K562 (cell line): ENCODE data around the gene COG2. TPM values are rescaled to one million over a fixed set of nuclear protein-coding genes. Genes with fewer than 3 reads are reported as not detected.

Experiments used
- ATAC-seq: fragments of 200-7000 bp; cut with Tn5 transposase; 3 replicates; pipeline ENCODE4 v1.9.1; 2020; ENCODE audit warnings: moderate library complexity
- BruUV-seq: library from RNA; stranded (reverse); fragments of 400-500 nt; replicated peaks from 2 replicates; lab custom pipeline; 2021; lab: Mats Ljungman, UMichigan
- CTCF ChIA-PET: fragments of 300-600 bp; formaldehyde crosslinking; extraction: SDS; loops from one replicate; lab custom pipeline; 2021; ENCODE audit warnings: low intra/inter-chr PET ratio; lab: Yijun Ruan, JAX
- POLR2A ChIA-PET: fragments of 300-600, 350-650 bp; sonication (Branson Sonifier 250); formaldehyde crosslinking; extraction: SDS; loops from one replicate; lab custom pipeline; 2021; ENCODE audit warnings: antibody characterized with exemption, inconsistent platforms; lab: Yijun Ruan, JAX
- DNase-seq, 4 experiments: peaks; one replicate each; pipeline versions ENCODE4 v3.0.0 to v3.0.0-alpha.2; 2011 to 2018; ENCODE audit warnings: low spot score in 3 of 4, mixed read lengths in 3 of 4; ENCODE audit errors: extremely low read depth in 1 of 4
- FAIRE-seq: peaks from 2 replicates; lab custom pipeline; 2011; peaks lifted over from hg19 to GRCh38; lab: Jason Lieb, UNC
- H2AFZ ChIP-seq: 2 replicates; pipeline ENCODE4 v1.6.0; 2011; ENCODE audit warnings: low read depth, low read length, control low read depth, inconsistent platforms
- H3K27ac ChIP-seq: fragments of 200-600 bp; 3 replicates; pipeline ENCODE4 v1.8.0; 2011; ENCODE audit warnings: low read depth, mild to moderate bottlenecking, control low read depth, inconsistent platforms, low read length, moderate library complexity, mixed read lengths; ENCODE audit errors: extremely low read depth
- H3K27me3 ChIP-seq, 2 experiments: fragments of 300-600 bp in 1 of 2; 2 replicates in 1 of 2; 3 replicates in 1 of 2; pipeline versions ENCODE4 v1.6.0 to v1.8.0; 2011; ENCODE audit warnings: inconsistent platforms in 2 of 2, low read length in 2 of 2, mild to moderate bottlenecking in 1 of 2, mixed read lengths in 1 of 2, moderate library complexity in 1 of 2; ENCODE audit not compliant: control insufficient read depth in 2 of 2, insufficient read depth in 2 of 2
- H3K36me3 ChIP-seq: fragments of 300-600 bp; 3 replicates; pipeline ENCODE4 v1.8.0; 2011; ENCODE audit warnings: mild to moderate bottlenecking, low read length, inconsistent platforms; ENCODE audit not compliant: control insufficient read depth, insufficient read depth
- H3K4me1 ChIP-seq, 2 experiments: fragments of 200-600 bp in 1 of 2; replicated peaks in 1 of 2; 2 replicates in 1 of 2; 3 replicates in 1 of 2; pipeline versions ENCODE4 v1.5.1 to v1.8.0; 2011; ENCODE audit warnings: inconsistent platforms in 2 of 2, low read length in 2 of 2, mild to moderate bottlenecking in 1 of 2, mixed read lengths in 1 of 2, moderate library complexity in 1 of 2; ENCODE audit not compliant: control insufficient read depth in 2 of 2, insufficient read depth in 2 of 2
- H3K4me2 ChIP-seq: 2 replicates; pipeline ENCODE4 v1.6.1; 2011; ENCODE audit warnings: low read length, control low read depth, inconsistent platforms, mixed read lengths; ENCODE audit not compliant: insufficient read depth
- H3K4me3 ChIP-seq: fragments of 200-600 bp; sonication (generic), shearing (Covaris generic); 2 replicates; pipeline ENCODE4 v1.5.1; 2016; ENCODE audit warnings: control low read depth, inconsistent platforms
- H3K79me2 ChIP-seq: fragments of 200-600 bp; 3 replicates; pipeline ENCODE4 v1.8.0; 2011; ENCODE audit warnings: low read length, inconsistent platforms; ENCODE audit not compliant: control insufficient read depth, insufficient read depth
- H3K9ac ChIP-seq, 2 experiments: 2 replicates each; pipeline versions ENCODE4 v1.6.0 to v1.6.1; 2011; ENCODE audit warnings: low read depth in 2 of 2, low read length in 2 of 2, control low read depth in 1 of 2, inconsistent platforms in 1 of 2, mild to moderate bottlenecking in 1 of 2, mixed read lengths in 1 of 2; ENCODE audit not compliant: insufficient read depth in 1 of 2
- H3K9me1 ChIP-seq: one replicate; pipeline ENCODE4 v1.6.0; 2011; ENCODE audit warnings: inconsistent platforms, mild to moderate bottlenecking, low read length, moderate library complexity; ENCODE audit not compliant: control insufficient read depth, insufficient read depth
- H3K9me3 ChIP-seq: replicated peaks from 2 replicates; pipeline ENCODE4 v1.5.1; 2011; ENCODE audit warnings: low read depth, low read length, inconsistent platforms; ENCODE audit not compliant: control insufficient read depth, insufficient read depth
- H4K20me1 ChIP-seq: replicated peaks from 2 replicates; pipeline ENCODE4 v1.6.1; 2011; ENCODE audit warnings: low read length, inconsistent platforms, mixed read lengths; ENCODE audit not compliant: control insufficient read depth, insufficient read depth
- CEBPB ChIP-seq: fragments of 450-650 bp; IDR thresholded peaks from 2 replicates; pipeline ENCODE4 v1.6.1; 2016; ENCODE audit warnings: missing genetic modification characterization, missing compliant biosample characterization
- CEBPG ChIP-seq, 3 experiments: fragments of 200-800 bp in 1 of 3; sonication (Bioruptor generic) in 1 of 3; sonication (generic) in 1 of 3; formaldehyde crosslinking in 1 of 3; IDR thresholded peaks in 2 of 3; conservative IDR thresholded peaks in 1 of 3; 2 replicates each; pipeline versions ENCODE4 v1.6.1 to v1.8.0; 2016 to 2022; ENCODE audit warnings: missing compliant biosample characterization in 2 of 3, missing genetic modification characterization in 2 of 3, mild to moderate bottlenecking in 1 of 3, missing genetic modification reagents in 1 of 3
- POU5F1 ChIP-seq: fragments of 150-350 bp; IDR thresholded peaks from 2 replicates; pipeline ENCODE4 v1.6.1; 2014; ENCODE audit warnings: borderline replicate concordance, low read length, low read depth, mild to moderate bottlenecking; ENCODE audit not compliant: partially characterized antibody
- RAD21 ChIP-seq, 2 experiments: fragments of 250-450 bp in 1 of 2; fragments of 450-650 bp in 1 of 2; sonication (Bioruptor Pico) in 1 of 2; formaldehyde crosslinking in 1 of 2; IDR thresholded peaks in 1 of 2; conservative IDR thresholded peaks in 1 of 2; 2 replicates each; pipeline versions ENCODE4 v1.4.0 to v1.8.0; 2020 to 2022; ENCODE audit warnings: mild to moderate bottlenecking in 2 of 2, moderate library complexity in 1 of 2
- WGBS: fragments of 100-300 bp; shearing (Covaris generic); methylation state at CpG from one replicate; pipeline ENCODE4 v1.1.6; 2016; ENCODE audit warnings: low coverage, mixed read lengths; ENCODE audit not compliant: insufficient coverage; ENCODE audit errors: missing lambda C conversion rate; 5-methylcytosine and 5-hydroxymethylcytosine counted together
- in situ Hi-C: fragments of 300-500 bp; cut with MboI; formaldehyde crosslinking; loops from 4 replicates; pipeline ENCODE4 v1.15.0; 2018; ENCODE audit warnings: inconsistent platforms, mixed read lengths
- intact Hi-C: fragments of 100-400 bp; cut with micrococcal nuclease; formaldehyde crosslinking; loops from 2 replicates; pipeline ENCODE4 v1.14.2; 2022
- polyA plus RNA-seq, 8 experiments: library from polyadenylated mRNA; depleted of rRNA in 4 of 8; stranded (reverse) in 5 of 8; unstranded in 3 of 8; fragments of >200 nt; fragmentation: Nextera tagmentation in 2 of 8; fragmentation: Illumina TruSeq in 1 of 8; extraction: Ambion mirVana in 2 of 8; extraction: Trizol in 1 of 8; gene quantifications; 2 replicates each; pipeline versions ENCODE4 v1.2.1 to v1.2.3, GENCODE V29; 2011 to 2014; ENCODE audit warnings: inconsistent platforms in 1 of 8, missing spikeins in 1 of 8
- total RNA-seq, 7 experiments: library from RNA; depleted of rRNA in 6 of 7; stranded (reverse); fragments of >200 nt in 6 of 7; fragmentation: Illumina TruSeq in 2 of 7; extraction: Trizol in 2 of 7; gene quantifications; 2 replicates each; pipeline versions ENCODE4 v1.2.1 to v1.2.3, GENCODE V29; 2011 to 2021; ENCODE audit warnings: low replicate concordance in 1 of 7
- TF ChIP-seq, protein P1 (sequence below): fragments of 450-650 bp; IDR thresholded peaks from 2 replicates; pipeline ENCODE4 v1.6.1; 2016; ENCODE audit warnings: missing biosample characterization, missing genetic modification characterization

The COG2 gene
- total and polyA plus RNA-seq, 9 of the 15 experiments (the other 6 are each of a cell fraction or from before 2014, with no cell fraction given) = 22.0 to 51.7 (median 33.3) TPM

DNA sequence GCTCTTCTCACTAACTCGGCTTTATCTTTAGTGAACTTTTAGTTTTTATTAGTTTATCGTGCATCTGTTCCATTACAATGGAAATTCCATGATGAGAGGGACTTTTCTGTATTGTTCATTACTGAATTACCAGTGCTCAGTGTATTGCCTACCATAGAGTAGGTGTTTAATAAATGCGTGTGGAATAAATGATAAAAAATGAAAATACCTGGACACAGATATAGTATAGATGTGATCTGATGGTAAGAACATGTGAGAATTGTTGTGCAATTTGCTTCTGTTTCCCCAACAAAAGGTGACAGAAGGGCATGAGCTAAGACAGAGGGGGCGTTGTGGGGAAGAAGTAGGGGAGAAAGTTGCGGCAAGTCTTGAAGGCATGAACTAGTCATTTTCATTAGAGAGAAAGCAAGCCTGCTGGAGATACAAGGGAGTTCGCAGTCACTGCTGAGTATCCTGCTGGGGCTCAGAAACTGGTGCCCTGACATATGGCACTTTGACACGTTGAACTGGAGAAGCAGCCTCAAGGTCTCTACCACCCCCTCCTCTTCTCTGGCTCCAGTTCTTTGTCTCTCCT, 5.6 kb upstream of the COG2 start:
- no peak overlapping the region for H3K27ac ChIP-seq
- no peak overlapping the region for H2AFZ ChIP-seq
- H3K27me3 ChIP-seq = peaks cover 4 to 20% of the 10 kb centered on the region in 2 experiments
- ChIA-PET CTCF (no interaction called here), POLR2A (no interaction called here)
- in situ Hi-C loops (no loop called here), intact Hi-C loops (no loop called here)
- no peak overlapping the region for H3K4me3 ChIP-seq
- H3K4me1 ChIP-seq = peaks cover 0 to 6% of the 10 kb centered on the region in 2 experiments; a peak in 2 of 5 replicates
- no peak overlapping the region for H3K9ac ChIP-seq
- FAIRE-seq = no peak
- no peak for ATAC-seq
- 4% methylated on average over 7 of the region's 7 CpGs for WGBS
- TF ChIP-seq RAD21 (CRISPR knock-in tag; conservative IDR thresholded peaks at IDR 0.05 in 1 of 2, IDR thresholded peaks at IDR 0.05 in 1 of 2) (no peak), CEBPB (tag) (peak; percentile 28; the same call in 1 of the 2 replicates), CEBPG (CRISPR knock-in tag; IDR thresholded peaks at IDR 0.05) (no peak), CEBPG (tag; conservative IDR thresholded peaks at IDR 0.05 in 1 of 2, IDR thresholded peaks at IDR 0.05 in 1 of 2) (0 out of 4 replicates have a peak, but pooled peaks of 1 of the 2 experiments have one; percentile 26), POU5F1 (no peak)
- TF ChIP-seq, protein P1, sequence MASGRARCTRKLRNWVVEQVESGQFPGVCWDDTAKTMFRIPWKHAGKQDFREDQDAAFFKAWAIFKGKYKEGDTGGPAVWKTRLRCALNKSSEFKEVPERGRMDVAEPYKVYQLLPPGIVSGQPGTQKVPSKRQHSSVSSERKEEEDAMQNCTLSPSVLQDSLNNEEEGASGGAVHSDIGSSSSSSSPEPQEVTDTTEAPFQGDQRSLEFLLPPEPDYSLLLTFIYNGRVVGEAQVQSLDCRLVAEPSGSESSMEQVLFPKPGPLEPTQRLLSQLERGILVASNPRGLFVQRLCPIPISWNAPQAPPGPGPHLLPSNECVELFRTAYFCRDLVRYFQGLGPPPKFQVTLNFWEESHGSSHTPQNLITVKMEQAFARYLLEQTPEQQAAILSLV (tag) = 0 out of 2 replicates have a peak, but pooled peaks have one; percentile 14
- H3K9me1 ChIP-seq = no peaks in the 10 kb centered on the region
- H3K36me3 ChIP-seq = no peaks in the 10 kb centered on the region
- H3K9me3 ChIP-seq = no peaks in the 10 kb centered on the region
- DNase-seq = no peak
- no peak overlapping the region for H3K4me2 ChIP-seq
- H3K79me2 ChIP-seq = no peaks in the 10 kb centered on the region
- H4K20me1 ChIP-seq = no peaks in the 10 kb centered on the region
- BruUV-seq = no TSS peak
